Epithelial cell of proximal tubule (primary cell): ENCODE results near the gene MYO5B. TPM values are rescaled to one million over a fixed set of nuclear protein-coding genes. Genes with fewer than 3 reads are reported as not detected.
A peak's percentile ranks its signal among the peaks of the same experiment; 100 is the strongest.

Experiments
- DNase-seq: peaks from one replicate; pipeline ENCODE4 v3.0.0-alpha.2; 2011; ENCODE audit warnings: low read depth
- H3K4me3 ChIP-seq: 2 replicates; pipeline ENCODE4 v1.5.1; 2011; ENCODE audit warnings: low read depth, mild to moderate bottlenecking, low read length
- CTCF ChIP-seq: conservative IDR thresholded peaks from 2 replicates; pipeline ENCODE4 v1.5.1; 2012; ENCODE audit warnings: low read depth, mild to moderate bottlenecking, low read length
- total RNA-seq: library from RNA; depleted of rRNA; stranded (reverse); fragments of >200 nt; gene quantifications from 2 replicates; pipeline ENCODE4 v1.2.3, GENCODE V29; 2015

MYO5B gene
- total RNA-seq, 1 donor from 2014 or later: 48.4 TPM

GRCh38 chr18:49862656-49863385 is 332.1 kb downstream of the MYO5B start:
- TF ChIP-seq CTCF: no peak
- no peak overlapping the region for H3K4me3 ChIP-seq
- DNase-seq: no peak

- no peak for DNase-seq
- TF ChIP-seq CTCF: peak; percentile 47
These were observed 333.3 kb downstream of the MYO5B start for GRCh38 chr18:49861659-49862058.

GRCh38 chr18:49859725-49860124 is 335.2 kb downstream of the MYO5B start:
- H3K4me3 ChIP-seq: no peak overlapping the region
- DNase-seq: no peak
- no peak for TF ChIP-seq CTCF

More at GRCh38 chr18:49861659-49862058, 333.3 kb downstream of the MYO5B start:
- H3K4me3 ChIP-seq: no peak overlapping the region

GRCh38 chr18:49859021-49859359 is 336.0 kb downstream of the MYO5B start:
- no peak for TF ChIP-seq CTCF
- DNase-seq: no peak
- H3K4me3 ChIP-seq: no peak overlapping the region

- TF ChIP-seq CTCF: peak; percentile 98
- H3K4me3 ChIP-seq: peak overlapping the region; percentile 19
- peak; percentile 46 for DNase-seq
These were observed 336.5 kb downstream of the MYO5B start for GRCh38 chr18:49858309-49859020.

- no peak for DNase-seq
- peak; percentile 31 for TF ChIP-seq CTCF
- no peak overlapping the region for H3K4me3 ChIP-seq
These were observed 337.2 kb downstream of the MYO5B start for GRCh38 chr18:49857708-49858107.
